GM12878 (cell line): Measurements from ENCODE around the gene RASGRP2.

Experiments used
- CTCF ChIP-seq, 3 experiments: IDR thresholded peaks in 2 of 3; conservative IDR thresholded peaks in 1 of 3; 2 replicates each; pipeline ENCODE4 v1.5.1; 2011; ENCODE audit warnings: low read depth in 3 of 3, low read length in 3 of 3, mild to moderate bottlenecking in 3 of 3, control low read depth in 2 of 3, moderate library complexity in 2 of 3, inconsistent platforms in 1 of 3, mixed read lengths in 1 of 3; ENCODE audit not compliant: control insufficient read depth in 2 of 3, insufficient read depth in 1 of 3; ENCODE audit errors: extremely low read depth in 1 of 3
- EZH2 ChIP-seq: IDR thresholded peaks from 2 replicates; pipeline ENCODE4 v1.6.1; 2012; ENCODE audit warnings: low read depth, mild to moderate bottlenecking, control low read depth, inconsistent platforms, low read length, borderline replicate concordance; ENCODE audit not compliant: control insufficient read depth
- GABPA ChIP-seq: IDR thresholded peaks from 2 replicates; pipeline ENCODE4 v1.6.1; 2014; ENCODE audit warnings: antibody characterized with exemption, low read depth, mild to moderate bottlenecking, inconsistent platforms
- KAT2A ChIP-seq: conservative IDR thresholded peaks from 2 replicates; pipeline ENCODE4 v1.6.1; 2011; ENCODE audit warnings: low read depth, low read length; ENCODE audit not compliant: control insufficient read depth
- LARP7 ChIP-seq: fragments of 450-650 bp; IDR thresholded peaks from 2 replicates; pipeline ENCODE4 v1.6.1; 2017; ENCODE audit warnings: mild to moderate bottlenecking
- MAX ChIP-seq: IDR thresholded peaks from 2 replicates; pipeline ENCODE4 v1.6.1; 2012; ENCODE audit warnings: low read depth, low read length, improper control_type of control experiment
- NBN ChIP-seq: fragments of 450-650 bp; IDR thresholded peaks from 2 replicates; pipeline ENCODE4 v1.6.1; 2016
- NFYA ChIP-seq: IDR thresholded peaks from 2 replicates; pipeline ENCODE4 v1.6.1; 2011; ENCODE audit warnings: low read depth, mild to moderate bottlenecking, low read length, improper control_type of control experiment, borderline replicate concordance
- PML ChIP-seq: IDR thresholded peaks from 2 replicates; pipeline ENCODE4 v1.6.1; 2012; ENCODE audit warnings: low read length, inconsistent platforms
- POLR2A ChIP-seq: IDR thresholded peaks from 2 replicates; pipeline ENCODE4 v1.6.1; 2011; ENCODE audit warnings: low read depth, mild to moderate bottlenecking, low read length
- POLR2AphosphoS5 ChIP-seq: IDR thresholded peaks from 2 replicates; pipeline ENCODE4 v1.6.1; 2011; ENCODE audit warnings: mild to moderate bottlenecking, low read length, inconsistent platforms
- ZBTB11 ChIP-seq: fragments of 450-650 bp; formaldehyde crosslinking; IDR thresholded peaks from 2 replicates; pipeline ENCODE4 v1.5.0; 2022; ENCODE audit warnings: mild to moderate bottlenecking, missing genetic modification characterization

GRCh38 chr11:64762277-64762673 lies 18.3 kb upstream of the RASGRP2 start:
- TF ChIP-seq CTCF (IDR thresholded peaks at IDR 0.05 in 2 of 3, conservative IDR thresholded peaks at IDR 0.05 in 1 of 3; ENCODE audit: control insufficient read depth in 2 of 3, extremely low read depth in 1 of 3, insufficient read depth in 1 of 3, low read depth in 3 of 3, low read length in 3 of 3) (no peak), PML (no peak), NFYA (no peak), NBN (no peak), POLR2AphosphoS5 (peak; percentile 85), POLR2A (peak; percentile 82), GABPA (no peak), KAT2A (no peak), ZBTB11 (CRISPR knock-in tag) (no peak), LARP7 (no peak), EZH2 (no peak), MAX (no peak)
